Tongue (tissue), 2 donors: ENCODE measurements around the gene LTV1. TPM values are rescaled to one million over a fixed set of nuclear protein-coding genes. Genes with fewer than 3 reads are reported as not detected.
A peak's percentile ranks its signal among the peaks of the same experiment; 100 is the strongest.
"Not testable (repeated sequence)": the region's sequence is repeated elsewhere in the genome, so short reads cannot be mapped to it uniquely, and the experiment has no call there.

Experiments used
- DNase-seq: peaks from one replicate; pipeline ENCODE4 v3.0.0-alpha.2; 2015
- total RNA-seq: library from RNA; depleted of rRNA; stranded (reverse); fragments of >200 nt; gene quantifications from one replicate; pipeline ENCODE4 v1.2.3, GENCODE V29; 2014

The LTV1 gene
- total RNA-seq, 1 donor from 2014 or later, result 29.0 TPM

- no peak for DNase-seq
Observed at GRCh38 chr6:143843677-143843999, 500 bp downstream of the LTV1 start.

GRCh38 chr6:143844006-143844405 lies 868 bp downstream of the LTV1 start:
- DNase-seq, result peak; percentile 19

GRCh38 chr6:143845033-143845432 lies 1.9 kb downstream of the LTV1 start:
- DNase-seq, result no peak

- not testable (repeated sequence) for DNase-seq
Observed at GRCh38 chr6:143851706-143852105, 8.6 kb downstream of the LTV1 start.

- not testable (repeated sequence) for DNase-seq
Observed at GRCh38 chr6:143855057-143855456, 11.9 kb downstream of the LTV1 start.

GRCh38 chr6:143856762-143857161 lies 13.6 kb downstream of the LTV1 start:
- not testable (repeated sequence) for DNase-seq

GRCh38 chr6:143857651-143858050 lies 14.5 kb downstream of the LTV1 start:
- no peak for DNase-seq

- no peak for DNase-seq
Observed at GRCh38 chr6:143859891-143860660, 16.9 kb downstream of the LTV1 start.

GRCh38 chr6:143863771-143864170 lies 20.6 kb downstream of the LTV1 start:
- DNase-seq, result peak; percentile 79

- no peak for DNase-seq
Observed at GRCh38 chr6:143864234-143864633, 21.1 kb downstream of the LTV1 start, which contains the start of gene ZC2HC1B. Gene ZC2HC1B, plus strand, starts transcription at chr6:143864474. Its CDS starts 66 bp downstream, at chr6:143864540.

GRCh38 chr6:143867236-143867635 lies 24.1 kb downstream of the LTV1 start:
- DNase-seq, result no peak

- not testable (repeated sequence) for DNase-seq
Observed at GRCh38 chr6:143868808-143869207, 25.7 kb downstream of the LTV1 start.

GRCh38 chr6:143871202-143871730 lies 28.1 kb downstream of the LTV1 start:
- DNase-seq, result peak; percentile 47

- DNase-seq, result no peak
Observed at GRCh38 chr6:143872201-143872600, 29.1 kb downstream of the LTV1 start.

GRCh38 chr6:143873600-143873999 lies 30.5 kb downstream of the LTV1 start:
- DNase-seq, result not testable (repeated sequence)

GRCh38 chr6:143874503-143874902 lies 31.4 kb downstream of the LTV1 start:
- not testable (repeated sequence) for DNase-seq

GRCh38 chr6:143877584-143878271 lies 34.6 kb downstream of the LTV1 start:
- no peak for DNase-seq

- no peak for DNase-seq
Observed at GRCh38 chr6:143878272-143878760, 35.2 kb downstream of the LTV1 start.

- no peak for DNase-seq
Observed at GRCh38 chr6:143880412-143880811, 37.3 kb downstream of the LTV1 start.

GRCh38 chr6:143882401-143882930 lies 39.3 kb downstream of the LTV1 start:
- DNase-seq, result peak; percentile 78

GRCh38 chr6:143884216-143884900 lies 41.2 kb downstream of the LTV1 start:
- DNase-seq, result peak; percentile 89

GRCh38 chr6:143885116-143885515 lies 42.0 kb downstream of the LTV1 start:
- DNase-seq, result no peak
